HAP-1 (cell line): ENCODE results near the gene EFCAB11.
A peak's percentile ranks its signal among the peaks of the same experiment; 100 is the strongest.

Source experiments
- DNase-seq, 2 experiments: peaks; one replicate each; pipeline ENCODE4 v3.0.0-alpha.2; 2016 to 2020; ENCODE audit warnings: low spot score in 2 of 2
- H3K27me3 ChIP-seq: fragments of 250-450 bp; sonication (Bioruptor Pico); 2 replicates; pipeline ENCODE4 v1.5.1; 2020; ENCODE audit warnings: low read depth, mild to moderate bottlenecking, moderate library complexity
- H3K36me3 ChIP-seq: fragments of 250-450 bp; sonication (Bioruptor Pico); replicated peaks from 2 replicates; pipeline ENCODE4 v1.5.1; 2020; ENCODE audit warnings: mild to moderate bottlenecking
- H3K4me1 ChIP-seq: fragments of 250-450 bp; sonication (Bioruptor Pico); 2 replicates; pipeline ENCODE4 v1.5.1; 2020; ENCODE audit warnings: mild to moderate bottlenecking
- H3K4me3 ChIP-seq: fragments of 250-450 bp; sonication (Bioruptor Pico); 2 replicates; pipeline ENCODE4 v1.5.1; 2020; ENCODE audit warnings: mild to moderate bottlenecking, moderate library complexity
- H3K9me3 ChIP-seq: fragments of 250-450 bp; sonication (Bioruptor Pico); 2 replicates; pipeline ENCODE4 v1.5.1; 2020; ENCODE audit warnings: mild to moderate bottlenecking, moderate library complexity
- in situ Hi-C: fragments of 300-500 bp; cut with MboI; formaldehyde crosslinking; loops from 3 replicates; pipeline ENCODE4 v1.14.3; 2020; ENCODE audit warnings: low sequenced_read_pairs, inconsistent platforms, mixed read lengths

Gene EFCAB11

GRCh38 chr14:89767131-89767530 is 187.4 kb downstream of the EFCAB11 start:
- in situ Hi-C loops = no loop called here
- no peak for DNase-seq
- H3K36me3 ChIP-seq = no peaks in the 10 kb centered on the region
- H3K9me3 ChIP-seq = no peaks in the 10 kb centered on the region
- no peaks in the 10 kb centered on the region for H3K4me1 ChIP-seq
- no peak overlapping the region for H3K4me3 ChIP-seq
- no peaks in the 10 kb centered on the region for H3K27me3 ChIP-seq

- no peak for DNase-seq
- in situ Hi-C loops = no loop called here
Observed at GRCh38 chr14:89765346-89765745, 189.2 kb downstream of the EFCAB11 start.

GRCh38 chr14:89760086-89760485 is 194.4 kb downstream of the EFCAB11 start:
- Histone ChIP-seq H3K27me3 (no peaks in the 10 kb centered on the region), H3K9me3 (no peaks in the 10 kb centered on the region), H3K36me3 (no peaks in the 10 kb centered on the region), H3K4me1 (no peaks in the 10 kb centered on the region), H3K4me3 (no peak overlapping the region)
- in situ Hi-C loops = no loop called here
- DNase-seq = no peak

More at GRCh38 chr14:89765346-89765745, 189.2 kb downstream of the EFCAB11 start:
- Histone ChIP-seq H3K4me3 (no peak overlapping the region), H3K9me3 (no peaks in the 10 kb centered on the region), H3K4me1 (no peaks in the 10 kb centered on the region), H3K27me3 (no peaks in the 10 kb centered on the region), H3K36me3 (no peaks in the 10 kb centered on the region)

- H3K36me3 ChIP-seq = no peaks in the 10 kb centered on the region
- in situ Hi-C loops = no loop called here
- no peak for DNase-seq
Observed at GRCh38 chr14:89757313-89757939, 197.1 kb downstream of the EFCAB11 start.

GRCh38 chr14:89755816-89756215 is 198.7 kb downstream of the EFCAB11 start:
- in situ Hi-C loops = no loop called here

More at GRCh38 chr14:89757313-89757939, 197.1 kb downstream of the EFCAB11 start:
- H3K4me1 ChIP-seq = no peaks in the 10 kb centered on the region
- no peaks in the 10 kb centered on the region for H3K9me3 ChIP-seq
- H3K4me3 ChIP-seq = no peak overlapping the region
- H3K27me3 ChIP-seq = no peaks in the 10 kb centered on the region

GRCh38 chr14:89753828-89754412 is 200.6 kb downstream of the EFCAB11 start:
- no peaks in the 10 kb centered on the region for H3K27me3 ChIP-seq
- in situ Hi-C loops = no loop called here
- no peak overlapping the region for H3K4me3 ChIP-seq
- H3K9me3 ChIP-seq = no peaks in the 10 kb centered on the region
- DNase-seq = no peak
- peaks cover 5% of the 10 kb centered on the region for H3K4me1 ChIP-seq
- H3K36me3 ChIP-seq = no peaks in the 10 kb centered on the region

More at GRCh38 chr14:89755816-89756215, 198.7 kb downstream of the EFCAB11 start:
- Histone ChIP-seq H3K27me3 (no peaks in the 10 kb centered on the region), H3K9me3 (no peaks in the 10 kb centered on the region), H3K36me3 (no peaks in the 10 kb centered on the region), H3K4me1 (no peaks in the 10 kb centered on the region), H3K4me3 (no peak overlapping the region)
- no peak for DNase-seq

- H3K9me3 ChIP-seq = no peaks in the 10 kb centered on the region
- DNase-seq = no peak
- no peaks in the 10 kb centered on the region for H3K36me3 ChIP-seq
- no peak overlapping the region for H3K4me3 ChIP-seq
- no peaks in the 10 kb centered on the region for H3K27me3 ChIP-seq
- H3K4me1 ChIP-seq = peaks cover 5% of the 10 kb centered on the region
- in situ Hi-C loops = no loop called here
Observed at GRCh38 chr14:89750908-89751392, 203.6 kb downstream of the EFCAB11 start.

GRCh38 chr14:89750281-89750755 is 204.2 kb downstream of the EFCAB11 start:
- no peak for DNase-seq
- H3K4me3 ChIP-seq = no peak overlapping the region
- H3K4me1 ChIP-seq = peaks cover 5% of the 10 kb centered on the region
- H3K36me3 ChIP-seq = no peaks in the 10 kb centered on the region
- no peaks in the 10 kb centered on the region for H3K27me3 ChIP-seq
- in situ Hi-C loops = no loop called here
- no peaks in the 10 kb centered on the region for H3K9me3 ChIP-seq

- in situ Hi-C loops = no loop called here
- Histone ChIP-seq H3K27me3 (no peaks in the 10 kb centered on the region), H3K4me3 (no peak overlapping the region), H3K9me3 (no peaks in the 10 kb centered on the region), H3K4me1 (peaks cover 5% of the 10 kb centered on the region), H3K36me3 (no peaks in the 10 kb centered on the region)
- DNase-seq = no peak
Observed at GRCh38 chr14:89748004-89748403, 206.5 kb downstream of the EFCAB11 start.

- in situ Hi-C loops = no loop called here
- peaks cover 1% of the 10 kb centered on the region; the same call in 1 of the 2 replicates for H3K9me3 ChIP-seq
- H3K4me1 ChIP-seq = peaks cover 5% of the 10 kb centered on the region
- no peaks in the 10 kb centered on the region for H3K27me3 ChIP-seq
- H3K4me3 ChIP-seq = no peak overlapping the region
- no peaks in the 10 kb centered on the region for H3K36me3 ChIP-seq
- no peak for DNase-seq
Observed at GRCh38 chr14:89747126-89747525, 207.4 kb downstream of the EFCAB11 start.

- peaks cover 4% of the 10 kb centered on the region; the same call in 1 of the 2 replicates for H3K9me3 ChIP-seq
- H3K4me3 ChIP-seq = no peak overlapping the region
- H3K4me1 ChIP-seq = peaks cover 5% of the 10 kb centered on the region
- H3K36me3 ChIP-seq = no peaks in the 10 kb centered on the region
- in situ Hi-C loops = no loop called here
- H3K27me3 ChIP-seq = no peaks in the 10 kb centered on the region
- peak in 1 of 2 experiments; percentile 5 for DNase-seq
Observed at GRCh38 chr14:89746654-89747053, 207.9 kb downstream of the EFCAB11 start.

- Histone ChIP-seq H3K4me3 (no peak overlapping the region), H3K4me1 (peaks cover 5% of the 10 kb centered on the region), H3K9me3 (peaks cover 4% of the 10 kb centered on the region; the same call in 1 of the 2 replicates), H3K27me3 (no peaks in the 10 kb centered on the region), H3K36me3 (no peaks in the 10 kb centered on the region)
- in situ Hi-C loops = no loop called here
- DNase-seq = no peak
Observed at GRCh38 chr14:89746135-89746534, 208.4 kb downstream of the EFCAB11 start.
